ENCODE data around the gene GDF15.

Gene GDF15

GRCh38 chr19:18424122-18424889, 38.3 kb downstream of the GDF15 start:
- ChIA-PET POLR2A (interaction anchor here (1.5 kb wide), 1 partner anchor 143 kb away, joined by 4 read pairs; the partner anchor contains the start of gene JUND), CTCF (no interaction called here)
- no peak for TF ChIP-seq FOXK2 (IDR thresholded peaks at IDR 0.05)
- TF ChIP-seq FOXM1 (IDR thresholded peaks at IDR 0.05; ENCODE audit: borderline replicate concordance): no peak
- TF ChIP-seq BHLHE40 (IDR thresholded peaks at IDR 0.05; ENCODE audit: borderline replicate concordance): no peak
- no peak for TF ChIP-seq HDGF (IDR thresholded peaks at IDR 0.05; ENCODE audit: borderline replicate concordance)
- TF ChIP-seq SP1 (IDR thresholded peaks at IDR 0.05): no peak
- TF ChIP-seq NFRKB (IDR thresholded peaks at IDR 0.05): no peak
- no peak for TF ChIP-seq LEF1 (IDR thresholded peaks at IDR 0.05; ENCODE audit: borderline replicate concordance)
- no peak for TF ChIP-seq ELF4 (IDR thresholded peaks at IDR 0.05)
- TF ChIP-seq L3MBTL2 (conservative IDR thresholded peaks at IDR 0.05): no peak
- no peak for TF ChIP-seq FOXA1 (IDR thresholded peaks at IDR 0.05)
- TF ChIP-seq PKNOX1 (IDR thresholded peaks at IDR 0.05): no peak
- no peak for TF ChIP-seq ARNT (IDR thresholded peaks at IDR 0.05)
- TF ChIP-seq TARDBP (IDR thresholded peaks at IDR 0.05): no peak
- DNase-seq (ENCODE audit: extremely low spot score): no peak

GRCh38 chr19:18424890-18425514, 39.0 kb downstream of the GDF15 start:
- POLR2A ChIA-PET: interaction anchor here (1.1 to 1.6 kb wide), 2 partner anchors 8 to 143 kb away, joined by 3 to 7 read pairs; no protein-coding TSS in a partner anchor
- TF ChIP-seq BHLHE40 (IDR thresholded peaks at IDR 0.05; ENCODE audit: borderline replicate concordance) (no peak), SP1 (IDR thresholded peaks at IDR 0.05) (no peak), FOXM1 (IDR thresholded peaks at IDR 0.05; ENCODE audit: borderline replicate concordance) (no peak), LEF1 (IDR thresholded peaks at IDR 0.05; ENCODE audit: borderline replicate concordance) (no peak), NFRKB (IDR thresholded peaks at IDR 0.05) (no peak), TARDBP (IDR thresholded peaks at IDR 0.05) (no peak), FOXA1 (IDR thresholded peaks at IDR 0.05) (no peak), FOXK2 (IDR thresholded peaks at IDR 0.05) (no peak), ELF4 (IDR thresholded peaks at IDR 0.05) (no peak), L3MBTL2 (conservative IDR thresholded peaks at IDR 0.05) (no peak), PKNOX1 (IDR thresholded peaks at IDR 0.05) (no peak)
- DNase-seq (ENCODE audit: extremely low spot score): no peak
- CTCF ChIA-PET: no interaction called here

GRCh38 chr19:18425515-18426415, 39.8 kb downstream of the GDF15 start:
- ChIA-PET POLR2A (interaction anchor here (1.1 to 1.6 kb wide), 2 partner anchors 9 to 144 kb away, joined by 3 to 7 read pairs; no protein-coding TSS in a partner anchor), CTCF (no interaction called here)
- no peak for DNase-seq (ENCODE audit: extremely low spot score)
- TF ChIP-seq BHLHE40 (IDR thresholded peaks at IDR 0.05; ENCODE audit: borderline replicate concordance) (no peak), FOXK2 (IDR thresholded peaks at IDR 0.05) (no peak), SUZ12 (IDR thresholded peaks at IDR 0.05) (no peak), CTBP1 (IDR thresholded peaks at IDR 0.05; ENCODE audit: borderline replicate concordance) (no peak), ELF4 (IDR thresholded peaks at IDR 0.05) (no peak), L3MBTL2 (conservative IDR thresholded peaks at IDR 0.05) (no peak), FOXA1 (IDR thresholded peaks at IDR 0.05) (no peak), HDGF (IDR thresholded peaks at IDR 0.05; ENCODE audit: borderline replicate concordance) (no peak), FOXM1 (IDR thresholded peaks at IDR 0.05; ENCODE audit: borderline replicate concordance) (no peak), NFRKB (IDR thresholded peaks at IDR 0.05) (no peak), LEF1 (IDR thresholded peaks at IDR 0.05; ENCODE audit: borderline replicate concordance) (no peak), SP1 (IDR thresholded peaks at IDR 0.05) (no peak), ARNT (IDR thresholded peaks at IDR 0.05) (no peak)

GRCh38 chr19:18426416-18426767, 40.4 kb downstream of the GDF15 start:
- TF ChIP-seq ELF4 (IDR thresholded peaks at IDR 0.05) (no peak), CTBP1 (IDR thresholded peaks at IDR 0.05; ENCODE audit: borderline replicate concordance) (no peak), SUZ12 (IDR thresholded peaks at IDR 0.05) (no peak), SP1 (IDR thresholded peaks at IDR 0.05) (no peak), TARDBP (IDR thresholded peaks at IDR 0.05) (no peak), FOXA1 (IDR thresholded peaks at IDR 0.05) (no peak), HDGF (IDR thresholded peaks at IDR 0.05; ENCODE audit: borderline replicate concordance) (no peak), LEF1 (IDR thresholded peaks at IDR 0.05; ENCODE audit: borderline replicate concordance) (no peak), L3MBTL2 (conservative IDR thresholded peaks at IDR 0.05) (no peak), BHLHE40 (IDR thresholded peaks at IDR 0.05; ENCODE audit: borderline replicate concordance) (no peak), ARNT (IDR thresholded peaks at IDR 0.05) (no peak), FOXK2 (IDR thresholded peaks at IDR 0.05) (no peak), FOXM1 (IDR thresholded peaks at IDR 0.05; ENCODE audit: borderline replicate concordance) (no peak)
- POLR2A ChIA-PET: interaction anchor here (1.6 kb wide), 1 partner anchor 10 kb away, joined by 7 read pairs; no protein-coding TSS in a partner anchor
- CTCF ChIA-PET: no interaction called here
- DNase-seq (ENCODE audit: extremely low spot score): no peak

GRCh38 chr19:18427080-18427742, 41.3 kb downstream of the GDF15 start:
- ChIA-PET POLR2A (interaction anchor here (1.2 to 1.4 kb wide), 2 partner anchors 11 to 130 kb away, joined by 3 to 4 read pairs; partner anchors contain the start of gene KXD1), CTCF (no interaction called here)
- DNase-seq (ENCODE audit: extremely low spot score): no peak
- no peak for TF ChIP-seq ZNF384 (IDR thresholded peaks at IDR 0.05)
- TF ChIP-seq LEF1 (IDR thresholded peaks at IDR 0.05; ENCODE audit: borderline replicate concordance): no peak
- TF ChIP-seq HDGF (IDR thresholded peaks at IDR 0.05; ENCODE audit: borderline replicate concordance): no peak
- TF ChIP-seq FOXM1 (IDR thresholded peaks at IDR 0.05; ENCODE audit: borderline replicate concordance): no peak
- TF ChIP-seq PKNOX1 (IDR thresholded peaks at IDR 0.05): no peak
